BLaER1 (cell line): ENCODE measurements around the gene SOCS7.

ENCODE experiments used
- H3K27ac ChIP-seq: shearing (Covaris generic); formaldehyde crosslinking; 2 replicates; pipeline ENCODE4 v1.8.1; 2022
- H3K27me3 ChIP-seq: shearing (Covaris generic); formaldehyde crosslinking; 2 replicates; pipeline ENCODE4 v1.8.1; 2022
- H3K36me3 ChIP-seq: shearing (Covaris generic); formaldehyde crosslinking; 2 replicates; pipeline ENCODE4 v1.8.1; 2022
- H3K4me1 ChIP-seq: shearing (Covaris generic); formaldehyde crosslinking; 2 replicates; pipeline ENCODE4 v1.8.1; 2022
- H3K4me2 ChIP-seq: shearing (Covaris generic); formaldehyde crosslinking; 2 replicates; pipeline ENCODE4 v1.8.1; 2022
- H3K4me3 ChIP-seq: shearing (Covaris generic); formaldehyde crosslinking; 2 replicates; pipeline ENCODE4 v1.8.1; 2022
- H3K9ac ChIP-seq: shearing (Covaris generic); formaldehyde crosslinking; 2 replicates; pipeline ENCODE4 v1.8.1; 2022
- H3K9me3 ChIP-seq: shearing (Covaris generic); formaldehyde crosslinking; 2 replicates; pipeline ENCODE4 v1.8.1; 2022
- H4K20me1 ChIP-seq: shearing (Covaris generic); formaldehyde crosslinking; 2 replicates; pipeline ENCODE4 v1.8.1; 2022
- Cebpa-rat ChIP-seq: shearing (Covaris generic); IDR thresholded peaks from 2 replicates; pipeline ENCODE4 v1.8.1; 2022

The SOCS7 gene

DNA sequence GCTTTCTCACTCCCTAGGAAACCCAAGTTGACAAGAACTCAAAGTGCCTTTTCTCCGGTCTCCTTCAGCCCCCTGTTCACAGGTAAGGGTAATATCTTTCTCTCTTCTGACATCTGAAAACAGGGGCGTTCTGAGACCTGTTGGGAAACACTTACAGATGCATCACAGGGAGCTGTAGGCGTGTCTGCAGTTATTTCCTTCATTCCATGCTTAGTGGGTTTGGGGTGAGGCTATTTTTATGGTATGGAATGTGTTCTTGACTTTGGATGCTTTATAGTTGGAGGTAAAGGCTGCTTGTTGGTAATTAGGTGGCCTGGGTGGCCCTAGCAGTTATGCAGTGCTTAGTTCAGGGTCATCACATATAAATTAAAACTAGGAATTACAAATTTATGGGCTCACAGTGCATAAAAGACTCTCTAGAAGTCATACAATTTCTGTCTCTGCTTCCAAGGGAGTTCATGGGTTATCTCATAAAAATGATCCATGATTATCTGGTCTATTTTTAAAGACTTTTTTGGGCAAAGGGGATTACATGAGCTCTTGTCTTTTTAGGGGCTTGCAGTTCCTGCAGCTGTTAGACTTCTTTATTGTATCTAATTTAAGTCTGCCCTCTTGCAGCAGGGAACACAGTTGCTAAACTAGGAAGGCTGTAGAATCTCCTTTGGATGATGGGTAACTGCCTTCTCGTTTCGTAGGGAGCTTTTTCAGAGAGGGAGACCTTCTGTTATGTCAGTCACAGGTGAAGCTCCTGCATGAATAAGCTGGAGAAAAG lies 10.2 kb downstream of the SOCS7 start:
- H4K20me1 ChIP-seq: peaks cover 97% of the 10 kb centered on the region
- no peaks in the 10 kb centered on the region for H3K27me3 ChIP-seq
- H3K9me3 ChIP-seq: no peaks in the 10 kb centered on the region
- no peak overlapping the region for H3K27ac ChIP-seq
- no peak for TF ChIP-seq Cebpa-rat
- H3K4me1 ChIP-seq: peaks cover 9% of the 10 kb centered on the region
- H3K9ac ChIP-seq: no peak overlapping the region
- H3K4me3 ChIP-seq: no peak overlapping the region
- H3K4me2 ChIP-seq: no peak overlapping the region
- H3K36me3 ChIP-seq: peaks cover 57% of the 10 kb centered on the region

DNA sequence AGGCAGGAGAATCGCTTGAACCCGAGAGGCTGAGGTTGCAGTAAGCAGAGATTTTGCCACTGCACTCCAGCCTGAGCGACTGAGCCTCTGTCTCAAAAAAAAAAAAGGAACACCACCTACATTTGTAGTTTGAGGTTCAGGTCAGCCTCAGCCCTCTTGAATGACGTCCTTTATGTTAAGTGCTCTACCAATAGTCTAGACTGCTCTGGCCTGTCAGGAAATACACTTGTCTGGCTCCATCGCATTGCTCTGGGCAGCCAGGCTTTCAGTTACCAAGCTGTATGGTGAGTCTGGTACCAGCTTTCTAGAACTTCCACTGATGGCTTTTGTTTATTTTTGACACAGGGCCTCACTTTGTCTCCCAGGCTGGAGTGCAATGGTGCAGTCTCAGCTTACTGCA lies 11.4 kb downstream of the SOCS7 start:
- no peak for TF ChIP-seq Cebpa-rat
- no peak overlapping the region for H3K4me2 ChIP-seq
- H3K27me3 ChIP-seq: no peaks in the 10 kb centered on the region
- no peaks in the 10 kb centered on the region for H3K9me3 ChIP-seq
- H4K20me1 ChIP-seq: peaks cover 85% of the 10 kb centered on the region
- no peak overlapping the region for H3K4me3 ChIP-seq
- no peak overlapping the region for H3K27ac ChIP-seq
- no peak overlapping the region for H3K9ac ChIP-seq
- H3K36me3 ChIP-seq: peaks cover 69% of the 10 kb centered on the region
- H3K4me1 ChIP-seq: no peaks in the 10 kb centered on the region

DNA sequence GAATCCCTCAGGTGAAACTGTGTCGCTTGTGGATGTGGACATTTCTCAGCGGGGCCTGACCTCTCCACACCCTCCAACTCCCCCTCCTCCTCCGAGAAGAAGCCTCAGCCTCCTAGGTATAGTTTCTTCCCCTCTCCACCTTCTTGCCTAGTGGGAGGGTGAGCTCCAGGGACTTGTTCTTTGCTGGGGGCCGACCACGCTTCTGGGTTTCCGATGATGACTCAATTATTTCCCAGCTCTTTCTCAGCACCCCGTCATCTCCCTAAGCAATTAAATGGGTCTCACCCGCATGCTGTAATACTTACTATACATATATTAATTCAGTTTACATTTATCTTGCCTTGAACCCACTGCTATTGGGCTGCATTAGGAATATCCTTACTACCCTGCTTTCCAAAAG lies 13.1 kb downstream of the SOCS7 start:
- H3K4me2 ChIP-seq: no peak overlapping the region
- H3K9ac ChIP-seq: no peak overlapping the region
- H3K9me3 ChIP-seq: no peaks in the 10 kb centered on the region
- no peaks in the 10 kb centered on the region for H3K27me3 ChIP-seq
- TF ChIP-seq Cebpa-rat: no peak
- peaks cover 86% of the 10 kb centered on the region for H3K36me3 ChIP-seq
- no peak overlapping the region for H3K4me3 ChIP-seq
- H4K20me1 ChIP-seq: peaks cover 68% of the 10 kb centered on the region
- H3K4me1 ChIP-seq: no peaks in the 10 kb centered on the region
- no peak overlapping the region for H3K27ac ChIP-seq

DNA sequence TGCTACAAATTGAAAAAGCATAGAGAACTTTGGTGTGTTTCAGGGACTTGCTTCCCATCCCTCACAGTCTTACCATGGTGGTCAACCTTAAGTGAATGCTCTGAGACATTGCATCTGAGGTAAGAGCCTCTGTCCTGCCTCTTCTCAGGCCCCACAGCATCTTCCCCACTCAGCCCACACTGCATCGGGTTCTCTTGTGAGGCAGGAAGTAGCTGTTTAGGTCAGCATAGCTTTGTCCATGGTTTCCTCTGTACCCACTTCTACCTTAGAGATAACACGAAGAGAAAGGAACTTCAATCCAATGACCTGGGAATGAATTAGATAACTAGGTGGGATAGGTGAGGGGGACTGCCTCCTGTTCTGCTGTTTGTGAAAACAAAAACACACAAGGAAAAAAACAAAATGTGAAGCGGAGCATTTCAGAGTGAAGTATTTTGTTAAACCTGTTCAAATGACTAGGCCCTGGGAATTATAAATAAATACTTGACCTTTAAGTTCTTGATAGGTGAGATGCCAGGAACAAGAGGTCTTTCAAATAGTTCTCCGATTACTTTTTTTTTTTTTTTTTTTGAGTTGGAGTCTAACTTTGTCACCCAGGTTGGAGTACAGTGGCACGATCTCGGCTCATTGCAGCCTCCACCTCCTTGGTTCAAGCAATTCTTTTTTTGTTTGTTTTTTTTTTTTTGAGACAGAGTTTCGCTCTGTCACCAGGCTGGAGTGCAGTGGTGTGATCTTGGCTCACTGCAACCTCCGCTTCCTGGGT lies 17.7 kb downstream of the SOCS7 start:
- no peak for TF ChIP-seq Cebpa-rat

DNA sequence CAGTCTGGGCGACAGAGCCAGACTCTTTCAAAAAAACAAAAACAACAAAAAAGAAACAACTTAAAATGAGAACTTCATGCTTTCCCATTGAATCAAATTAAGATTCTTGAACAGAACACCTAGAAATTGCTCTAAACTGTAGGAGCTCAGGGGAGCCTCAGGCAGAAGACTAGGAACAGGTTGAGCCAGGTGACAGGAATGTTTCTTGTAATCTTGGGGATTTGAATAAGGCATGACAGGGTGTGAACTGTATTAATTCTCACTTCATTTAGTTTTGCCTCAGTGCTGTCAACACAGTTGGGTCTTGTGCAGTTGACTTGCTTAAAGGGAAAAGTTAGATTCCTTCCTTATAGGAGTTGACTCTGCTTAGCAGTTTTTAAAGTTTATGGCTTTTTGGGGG lies 27.8 kb downstream of the SOCS7 start:
- H3K4me3 ChIP-seq: no peak overlapping the region
- TF ChIP-seq Cebpa-rat: no peak
- H3K27me3 ChIP-seq: no peaks in the 10 kb centered on the region

More for the DNA sequence above, 17.7 kb downstream of the SOCS7 start:
- Histone ChIP-seq H3K4me3 (no peak overlapping the region), H4K20me1 (peaks cover 23% of the 10 kb centered on the region), H3K9ac (no peak overlapping the region), H3K4me2 (no peak overlapping the region), H3K27ac (no peak overlapping the region), H3K36me3 (peaks cover 100% of the 10 kb centered on the region), H3K27me3 (no peaks in the 10 kb centered on the region), H3K4me1 (no peaks in the 10 kb centered on the region), H3K9me3 (no peaks in the 10 kb centered on the region)

DNA sequence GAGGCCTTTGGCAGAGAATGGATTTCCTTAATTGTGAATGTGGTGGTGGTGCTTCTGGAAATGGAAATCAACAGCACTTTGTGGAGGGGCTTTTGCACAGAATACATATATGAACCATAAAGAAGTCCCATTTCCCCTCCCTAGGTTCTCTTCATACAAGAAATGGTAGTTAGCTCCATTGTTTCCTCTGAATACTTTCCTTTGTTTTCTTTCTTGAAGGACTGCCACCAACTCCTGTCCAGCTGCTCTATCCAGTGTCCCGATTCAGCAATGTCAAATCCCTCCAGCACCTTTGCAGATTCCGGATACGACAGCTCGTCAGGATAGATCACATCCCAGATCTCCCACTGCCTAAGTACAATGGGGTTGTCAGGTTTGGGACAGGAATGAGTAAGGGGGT lies 43.4 kb downstream of the SOCS7 start:
- no peaks in the 10 kb centered on the region for H4K20me1 ChIP-seq
- no peak overlapping the region for H3K27ac ChIP-seq
- no peak overlapping the region for H3K4me3 ChIP-seq
- peaks cover 93% of the 10 kb centered on the region for H3K36me3 ChIP-seq
- H3K4me2 ChIP-seq: no peak overlapping the region
- peaks cover 14% of the 10 kb centered on the region for H3K9me3 ChIP-seq
- H3K4me1 ChIP-seq: no peaks in the 10 kb centered on the region
- no peaks in the 10 kb centered on the region for H3K27me3 ChIP-seq
- TF ChIP-seq Cebpa-rat: no peak
- no peak overlapping the region for H3K9ac ChIP-seq

More for the DNA sequence above, 27.8 kb downstream of the SOCS7 start:
- Histone ChIP-seq H3K36me3 (peaks cover 96% of the 10 kb centered on the region), H3K4me1 (peaks cover 9% of the 10 kb centered on the region), H3K4me2 (no peak overlapping the region), H3K9me3 (no peaks in the 10 kb centered on the region), H4K20me1 (no peaks in the 10 kb centered on the region), H3K9ac (no peak overlapping the region), H3K27ac (no peak overlapping the region)

DNA sequence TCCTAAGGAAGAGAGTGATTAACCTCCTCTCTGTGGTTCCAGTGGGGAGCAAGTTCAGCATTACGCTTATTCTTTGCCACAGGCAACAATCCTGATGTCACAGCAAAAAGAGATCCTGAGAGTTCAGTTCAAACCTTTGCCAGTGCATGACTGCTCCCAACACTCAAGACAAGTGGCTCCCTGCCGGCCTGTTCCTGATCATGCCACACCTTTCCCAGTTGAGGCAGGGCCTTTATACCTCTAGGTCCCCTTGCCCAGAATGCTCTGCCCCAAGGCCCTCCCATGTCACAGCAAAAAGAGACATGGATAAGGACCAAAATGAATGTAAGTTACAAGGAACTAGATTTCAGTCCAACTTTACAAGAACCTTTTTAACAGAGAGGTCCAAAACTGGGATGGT lies 45.6 kb downstream of the SOCS7 start:
- Histone ChIP-seq H4K20me1 (no peaks in the 10 kb centered on the region), H3K4me2 (no peak overlapping the region), H3K27me3 (no peaks in the 10 kb centered on the region), H3K9ac (no peak overlapping the region), H3K4me1 (no peaks in the 10 kb centered on the region), H3K4me3 (no peak overlapping the region), H3K27ac (no peak overlapping the region), H3K9me3 (peaks cover 14% of the 10 kb centered on the region), H3K36me3 (peaks cover 98% of the 10 kb centered on the region)
- no peak for TF ChIP-seq Cebpa-rat

DNA sequence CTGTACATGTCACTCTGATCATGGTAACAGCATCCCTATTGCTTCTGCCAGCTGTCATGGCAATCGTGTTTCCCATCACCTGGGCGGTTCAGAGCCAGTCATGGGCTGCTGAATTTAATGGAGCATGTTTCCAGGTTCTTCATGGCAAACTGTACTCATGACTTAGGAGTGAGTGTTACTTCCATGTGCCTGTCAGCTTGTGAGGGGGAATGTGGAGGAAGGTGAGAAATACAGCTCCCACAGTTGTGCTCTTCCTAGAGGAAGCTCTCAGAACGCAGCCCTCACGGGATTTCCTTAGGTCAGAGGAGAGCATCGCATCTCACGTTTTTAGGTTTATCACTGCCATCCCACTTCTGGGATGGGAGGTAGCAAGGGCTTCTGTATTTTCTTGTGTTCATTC lies 48.6 kb downstream of the SOCS7 start:
- no peak overlapping the region for H3K4me2 ChIP-seq
- TF ChIP-seq Cebpa-rat: no peak
- peaks cover 6% of the 10 kb centered on the region; the same call in 1 of the 2 replicates for H3K4me1 ChIP-seq
- no peaks in the 10 kb centered on the region for H4K20me1 ChIP-seq
- H3K4me3 ChIP-seq: no peak overlapping the region
- no peaks in the 10 kb centered on the region for H3K27me3 ChIP-seq
- no peak overlapping the region for H3K9ac ChIP-seq
- H3K27ac ChIP-seq: no peak overlapping the region
- H3K36me3 ChIP-seq: peaks cover 82% of the 10 kb centered on the region
- H3K9me3 ChIP-seq: no peaks in the 10 kb centered on the region

DNA sequence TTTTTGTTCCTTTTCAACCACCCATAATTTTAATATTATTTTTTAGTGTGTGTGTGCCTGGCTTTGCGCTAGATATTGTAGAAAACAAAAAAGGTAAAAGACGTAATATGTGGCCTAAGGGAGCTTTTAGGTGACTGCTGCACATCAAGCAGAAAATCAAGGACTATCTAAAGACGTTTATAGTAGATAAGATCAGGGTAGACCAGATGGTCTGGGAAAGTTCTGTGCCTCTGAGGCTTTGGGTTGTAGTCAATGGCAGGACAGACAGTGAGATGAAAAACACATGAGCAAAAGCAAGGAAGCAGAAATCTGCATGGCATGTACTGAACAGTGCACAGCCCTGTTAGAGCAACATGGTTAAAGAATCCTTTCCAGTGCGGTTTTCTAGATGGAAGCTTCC lies 49.8 kb downstream of the SOCS7 start:
- Histone ChIP-seq H3K4me2 (no peak overlapping the region), H3K27me3 (no peaks in the 10 kb centered on the region), H4K20me1 (no peaks in the 10 kb centered on the region), H3K36me3 (peaks cover 70% of the 10 kb centered on the region), H3K4me3 (no peak overlapping the region), H3K9me3 (no peaks in the 10 kb centered on the region), H3K27ac (no peak overlapping the region), H3K4me1 (peaks cover 11% of the 10 kb centered on the region; the same call in 1 of the 2 replicates), H3K9ac (no peak overlapping the region)
- TF ChIP-seq Cebpa-rat: no peak

DNA sequence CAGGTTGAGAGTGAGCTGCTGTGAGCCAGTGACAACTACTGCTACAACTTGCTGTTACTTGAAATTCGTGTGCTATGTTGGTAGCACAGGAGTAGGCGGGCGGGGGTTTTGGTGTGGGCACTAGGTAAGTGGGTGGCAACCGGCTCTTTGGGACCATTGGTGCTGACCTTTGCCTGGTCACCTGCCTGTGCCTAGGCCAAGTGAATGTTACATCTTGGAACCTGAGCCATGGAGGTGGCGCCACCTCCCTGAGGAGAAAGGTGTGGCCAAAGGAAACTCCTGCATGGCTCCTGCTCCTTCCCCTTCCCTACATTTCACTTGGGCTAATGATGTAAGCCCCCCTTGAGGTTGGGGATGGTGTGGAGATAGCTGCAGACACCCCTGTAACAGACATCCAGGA lies 51.3 kb downstream of the SOCS7 start:
- H3K27me3 ChIP-seq: no peaks in the 10 kb centered on the region
- TF ChIP-seq Cebpa-rat: no peak
- H3K27ac ChIP-seq: no peak overlapping the region
- H3K9ac ChIP-seq: no peak overlapping the region
- peaks cover 11% of the 10 kb centered on the region; the same call in 1 of the 2 replicates for H3K4me1 ChIP-seq
- no peaks in the 10 kb centered on the region for H4K20me1 ChIP-seq
- no peaks in the 10 kb centered on the region for H3K9me3 ChIP-seq
- no peak overlapping the region for H3K4me3 ChIP-seq
- H3K4me2 ChIP-seq: no peak overlapping the region
- peaks cover 56% of the 10 kb centered on the region for H3K36me3 ChIP-seq
